Liver (tissue), 9 donors: ENCODE data around the gene ATG2B. TPM values are rescaled to one million over a fixed set of nuclear protein-coding genes. Genes with fewer than 3 reads are reported as not detected.

Experiments used
- DNase-seq: peaks from one replicate; pipeline ENCODE4 v3.0.0-alpha.2; 2017; ENCODE audit warnings: low spot score
- H3K27ac ChIP-seq, 2 donors: one replicate each; pipeline ENCODE4 v1.7.0; 2013; ENCODE audit warnings: inconsistent platforms in 2 of 2, low read length in 2 of 2, control low read depth in 1 of 2, low read depth in 1 of 2, mild to moderate bottlenecking in 1 of 2
- H3K27me3 ChIP-seq, 4 donors: one replicate each; pipeline versions ENCODE4 v1.6.1 to v1.7.0; 2013; ENCODE audit warnings: low read length in 3 of 4, inconsistent platforms in 1 of 4, mild to moderate bottlenecking in 1 of 4, moderate library complexity in 1 of 4; ENCODE audit not compliant: control insufficient read depth in 4 of 4, insufficient read depth in 4 of 4
- H3K36me3 ChIP-seq, 4 donors: one replicate each; pipeline versions ENCODE4 v1.6.1 to v1.7.0; 2013; ENCODE audit warnings: low read length in 3 of 4, mild to moderate bottlenecking in 3 of 4, low read depth in 1 of 4, moderate library complexity in 1 of 4; ENCODE audit not compliant: control insufficient read depth in 4 of 4, insufficient read depth in 3 of 4
- H3K4me1 ChIP-seq, 4 donors: one replicate each; pipeline versions ENCODE4 v1.6.1 to v1.7.0; 2013; ENCODE audit warnings: low read length in 3 of 4, mild to moderate bottlenecking in 3 of 4, moderate library complexity in 1 of 4; ENCODE audit not compliant: control insufficient read depth in 4 of 4, insufficient read depth in 4 of 4
- H3K4me3 ChIP-seq, 3 donors: one replicate each; pipeline versions ENCODE4 v1.6.1 to v1.7.0; 2013; ENCODE audit warnings: low read length in 3 of 3, control low read depth in 1 of 3, low read depth in 1 of 3, mild to moderate bottlenecking in 1 of 3
- H3K9ac ChIP-seq, 2 donors: one replicate each; pipeline ENCODE4 v1.7.0; 2013; ENCODE audit warnings: low read length in 2 of 2, mild to moderate bottlenecking in 2 of 2, moderate library complexity in 2 of 2, control low read depth in 1 of 2, low read depth in 1 of 2
- H3K9me3 ChIP-seq, 4 donors: one replicate each; pipeline versions ENCODE4 v1.6.1 to v1.7.0; 2013; ENCODE audit warnings: low read length in 3 of 4; ENCODE audit not compliant: control insufficient read depth in 4 of 4
- EGR1 ChIP-seq, 2 donors: IDR thresholded peaks; 2 replicates each; pipeline ENCODE4 v1.6.1; 2016 to 2018; ENCODE audit warnings: antibody characterized with exemption in 2 of 2, low read depth in 2 of 2
- FOXA1 ChIP-seq: IDR thresholded peaks from 2 replicates; pipeline ENCODE4 v1.6.1; 2016; ENCODE audit warnings: antibody characterized with exemption
- FOXA2 ChIP-seq: IDR thresholded peaks from 2 replicates; pipeline ENCODE4 v1.6.1; 2016; ENCODE audit warnings: antibody characterized with exemption
- GABPA ChIP-seq, 2 donors: IDR thresholded peaks in 1 of 2; conservative IDR thresholded peaks in 1 of 2; 2 replicates each; pipeline ENCODE4 v1.6.1; 2016; ENCODE audit warnings: antibody characterized with exemption in 2 of 2, mild to moderate bottlenecking in 1 of 2, moderate library complexity in 1 of 2
- HNF4A ChIP-seq, 2 donors: conservative IDR thresholded peaks; 2 replicates each; pipeline ENCODE4 v1.6.1; 2016; ENCODE audit warnings: antibody characterized with exemption in 2 of 2, mild to moderate bottlenecking in 2 of 2
- HNF4G ChIP-seq: IDR thresholded peaks from 2 replicates; pipeline ENCODE4 v1.6.1; 2016; ENCODE audit warnings: antibody characterized with exemption
- JUND ChIP-seq, 2 donors: IDR thresholded peaks; 2 replicates each; pipeline ENCODE4 v1.6.1; 2016; ENCODE audit warnings: antibody characterized with exemption in 2 of 2
- NR2F2 ChIP-seq: IDR thresholded peaks from 2 replicates; pipeline ENCODE4 v1.6.1; 2016; ENCODE audit warnings: antibody characterized with exemption
- RAD21 ChIP-seq, 2 donors: IDR thresholded peaks; 2 replicates each; pipeline ENCODE4 v1.6.1; 2016; ENCODE audit warnings: antibody characterized with exemption in 2 of 2, mild to moderate bottlenecking in 2 of 2
- RXRA ChIP-seq, 2 donors: IDR thresholded peaks; 2 replicates each; pipeline ENCODE4 v1.6.1; 2017 to 2018; ENCODE audit warnings: antibody characterized with exemption in 2 of 2, mild to moderate bottlenecking in 1 of 2
- SP1 ChIP-seq: IDR thresholded peaks from 2 replicates; pipeline ENCODE4 v1.6.1; 2018; ENCODE audit warnings: antibody characterized with exemption, mild to moderate bottlenecking
- TAF1 ChIP-seq: conservative IDR thresholded peaks from 2 replicates; pipeline ENCODE4 v1.6.1; 2016; ENCODE audit warnings: antibody characterized with exemption, mild to moderate bottlenecking
- YY1 ChIP-seq: IDR thresholded peaks from 2 replicates; pipeline ENCODE4 v1.6.1; 2016; ENCODE audit warnings: antibody characterized with exemption, mild to moderate bottlenecking
- WGBS: extraction: QIAGEN DNeasy Blood & Tissue Kit; methylation state at CpG from one replicate; pipeline ENCODE4 v1.1.7; 2013; 5-methylcytosine and 5-hydroxymethylcytosine counted together
- polyA plus RNA-seq, 2 donors: library from polyadenylated mRNA; stranded (reverse) in 1 of 2; unstranded in 1 of 2; fragments of 200-250 nt in 1 of 2; fragments of >200 nt in 1 of 2; fragmentation: Nextera tagmentation in 1 of 2; extraction: Ambion mirVana in 1 of 2; gene quantifications; one replicate each; pipeline versions ENCODE4 v1.2.1 to v1.2.3, GENCODE V29; 2013 to 2015
- total RNA-seq, 2 donors: library from RNA; depleted of rRNA; stranded (reverse); fragments of >200 nt; gene quantifications; one replicate each; pipeline ENCODE4 v1.2.3, GENCODE V29; 2014
- TF ChIP-seq, protein P1 (sequence below): fragments of 150-350 bp; IDR thresholded peaks from 2 replicates; pipeline ENCODE4 v1.5.1; 2017; ENCODE audit warnings: improper control_type of control experiment, low read depth, low read length; ENCODE audit not compliant: missing input control
- TF ChIP-seq, protein P2 (sequence below): IDR thresholded peaks from 2 replicates; pipeline ENCODE4 v1.6.1; 2016; ENCODE audit warnings: antibody characterized with exemption
- TF ChIP-seq, protein P3 (sequence below): IDR thresholded peaks from 2 replicates; pipeline ENCODE4 v1.6.1; 2016; ENCODE audit warnings: antibody characterized with exemption
- TF ChIP-seq, protein P4 (sequence below): IDR thresholded peaks from 2 replicates; pipeline ENCODE4 v1.6.1; 2016; ENCODE audit warnings: antibody characterized with exemption
- TF ChIP-seq, protein P5 (sequence below): IDR thresholded peaks from 2 replicates; pipeline ENCODE4 v1.6.1; 2016; ENCODE audit warnings: antibody characterized with exemption, mild to moderate bottlenecking
- donor health status: healthy.
- donor health status: healthy.
- donor health status: healthy.
- donor health status: healthy.
- donor health status: healthy.

Gene ATG2B
- total and polyA plus RNA-seq, 4 donors, result 4.7 to 36.0 (median 20.5) TPM

DNA sequence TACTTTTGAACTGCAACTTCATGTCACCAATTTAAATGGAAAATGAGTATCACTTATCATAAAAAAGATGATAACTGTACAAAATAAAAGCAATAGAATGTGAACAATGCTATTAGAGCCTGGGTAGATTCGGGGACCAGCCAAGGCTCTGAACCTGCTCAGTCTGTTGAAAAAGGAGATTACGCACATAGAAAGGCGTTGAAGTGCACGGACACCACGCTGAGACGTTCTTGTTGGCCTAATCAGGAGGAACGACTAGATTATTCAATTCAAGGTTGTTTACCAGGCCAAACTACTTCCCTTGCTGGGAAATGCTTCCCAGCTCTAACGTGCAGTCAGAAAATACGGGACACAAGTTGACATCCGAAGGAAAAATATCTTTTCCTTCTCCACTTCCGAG is 130.6 kb downstream of the ATG2B start:
- H3K4me1 ChIP-seq, result no peaks in the 10 kb centered on the region
- no peak overlapping the region for H3K4me3 ChIP-seq
- no peak overlapping the region for H3K9ac ChIP-seq
- H3K27ac ChIP-seq, result no peak overlapping the region
- TF ChIP-seq HNF4A (conservative IDR thresholded peaks at IDR 0.05), result no peak
- TF ChIP-seq, protein P1, sequence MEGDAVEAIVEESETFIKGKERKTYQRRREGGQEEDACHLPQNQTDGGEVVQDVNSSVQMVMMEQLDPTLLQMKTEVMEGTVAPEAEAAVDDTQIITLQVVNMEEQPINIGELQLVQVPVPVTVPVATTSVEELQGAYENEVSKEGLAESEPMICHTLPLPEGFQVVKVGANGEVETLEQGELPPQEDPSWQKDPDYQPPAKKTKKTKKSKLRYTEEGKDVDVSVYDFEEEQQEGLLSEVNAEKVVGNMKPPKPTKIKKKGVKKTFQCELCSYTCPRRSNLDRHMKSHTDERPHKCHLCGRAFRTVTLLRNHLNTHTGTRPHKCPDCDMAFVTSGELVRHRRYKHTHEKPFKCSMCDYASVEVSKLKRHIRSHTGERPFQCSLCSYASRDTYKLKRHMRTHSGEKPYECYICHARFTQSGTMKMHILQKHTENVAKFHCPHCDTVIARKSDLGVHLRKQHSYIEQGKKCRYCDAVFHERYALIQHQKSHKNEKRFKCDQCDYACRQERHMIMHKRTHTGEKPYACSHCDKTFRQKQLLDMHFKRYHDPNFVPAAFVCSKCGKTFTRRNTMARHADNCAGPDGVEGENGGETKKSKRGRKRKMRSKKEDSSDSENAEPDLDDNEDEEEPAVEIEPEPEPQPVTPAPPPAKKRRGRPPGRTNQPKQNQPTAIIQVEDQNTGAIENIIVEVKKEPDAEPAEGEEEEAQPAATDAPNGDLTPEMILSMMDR, result no peak
- no peak for TF ChIP-seq JUND (IDR thresholded peaks at IDR 0.05)
- TF ChIP-seq, protein P2, sequence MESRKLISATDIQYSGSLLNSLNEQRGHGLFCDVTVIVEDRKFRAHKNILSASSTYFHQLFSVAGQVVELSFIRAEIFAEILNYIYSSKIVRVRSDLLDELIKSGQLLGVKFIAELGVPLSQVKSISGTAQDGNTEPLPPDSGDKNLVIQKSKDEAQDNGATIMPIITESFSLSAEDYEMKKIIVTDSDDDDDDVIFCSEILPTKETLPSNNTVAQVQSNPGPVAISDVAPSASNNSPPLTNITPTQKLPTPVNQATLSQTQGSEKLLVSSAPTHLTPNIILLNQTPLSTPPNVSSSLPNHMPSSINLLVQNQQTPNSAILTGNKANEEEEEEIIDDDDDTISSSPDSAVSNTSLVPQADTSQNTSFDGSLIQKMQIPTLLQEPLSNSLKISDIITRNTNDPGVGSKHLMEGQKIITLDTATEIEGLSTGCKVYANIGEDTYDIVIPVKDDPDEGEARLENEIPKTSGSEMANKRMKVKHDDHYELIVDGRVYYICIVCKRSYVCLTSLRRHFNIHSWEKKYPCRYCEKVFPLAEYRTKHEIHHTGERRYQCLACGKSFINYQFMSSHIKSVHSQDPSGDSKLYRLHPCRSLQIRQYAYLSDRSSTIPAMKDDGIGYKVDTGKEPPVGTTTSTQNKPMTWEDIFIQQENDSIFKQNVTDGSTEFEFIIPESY, result no peak
- TF ChIP-seq YY1, result no peak
- no peak for TF ChIP-seq HNF4G
- TF ChIP-seq NR2F2, result no peak
- TF ChIP-seq, protein P3, sequence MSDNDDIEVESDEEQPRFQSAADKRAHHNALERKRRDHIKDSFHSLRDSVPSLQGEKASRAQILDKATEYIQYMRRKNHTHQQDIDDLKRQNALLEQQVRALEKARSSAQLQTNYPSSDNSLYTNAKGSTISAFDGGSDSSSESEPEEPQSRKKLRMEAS, result no peak
- TF ChIP-seq FOXA1, result no peak
- no peak for TF ChIP-seq TAF1
- TF ChIP-seq GABPA (IDR thresholded peaks at IDR 0.05 in 1 of 2, conservative IDR thresholded peaks at IDR 0.05 in 1 of 2), result no peak
- no peak for TF ChIP-seq SP1
- no peak for TF ChIP-seq FOXA2
- TF ChIP-seq, protein P4, sequence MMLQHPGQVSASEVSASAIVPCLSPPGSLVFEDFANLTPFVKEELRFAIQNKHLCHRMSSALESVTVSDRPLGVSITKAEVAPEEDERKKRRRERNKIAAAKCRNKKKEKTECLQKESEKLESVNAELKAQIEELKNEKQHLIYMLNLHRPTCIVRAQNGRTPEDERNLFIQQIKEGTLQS, result no peak
- no peak for TF ChIP-seq EGR1 (IDR thresholded peaks at IDR 0.05; ENCODE audit: low read depth in 2 of 2)
- TF ChIP-seq RXRA (IDR thresholded peaks at IDR 0.05), result no peak
- TF ChIP-seq, protein P5, sequence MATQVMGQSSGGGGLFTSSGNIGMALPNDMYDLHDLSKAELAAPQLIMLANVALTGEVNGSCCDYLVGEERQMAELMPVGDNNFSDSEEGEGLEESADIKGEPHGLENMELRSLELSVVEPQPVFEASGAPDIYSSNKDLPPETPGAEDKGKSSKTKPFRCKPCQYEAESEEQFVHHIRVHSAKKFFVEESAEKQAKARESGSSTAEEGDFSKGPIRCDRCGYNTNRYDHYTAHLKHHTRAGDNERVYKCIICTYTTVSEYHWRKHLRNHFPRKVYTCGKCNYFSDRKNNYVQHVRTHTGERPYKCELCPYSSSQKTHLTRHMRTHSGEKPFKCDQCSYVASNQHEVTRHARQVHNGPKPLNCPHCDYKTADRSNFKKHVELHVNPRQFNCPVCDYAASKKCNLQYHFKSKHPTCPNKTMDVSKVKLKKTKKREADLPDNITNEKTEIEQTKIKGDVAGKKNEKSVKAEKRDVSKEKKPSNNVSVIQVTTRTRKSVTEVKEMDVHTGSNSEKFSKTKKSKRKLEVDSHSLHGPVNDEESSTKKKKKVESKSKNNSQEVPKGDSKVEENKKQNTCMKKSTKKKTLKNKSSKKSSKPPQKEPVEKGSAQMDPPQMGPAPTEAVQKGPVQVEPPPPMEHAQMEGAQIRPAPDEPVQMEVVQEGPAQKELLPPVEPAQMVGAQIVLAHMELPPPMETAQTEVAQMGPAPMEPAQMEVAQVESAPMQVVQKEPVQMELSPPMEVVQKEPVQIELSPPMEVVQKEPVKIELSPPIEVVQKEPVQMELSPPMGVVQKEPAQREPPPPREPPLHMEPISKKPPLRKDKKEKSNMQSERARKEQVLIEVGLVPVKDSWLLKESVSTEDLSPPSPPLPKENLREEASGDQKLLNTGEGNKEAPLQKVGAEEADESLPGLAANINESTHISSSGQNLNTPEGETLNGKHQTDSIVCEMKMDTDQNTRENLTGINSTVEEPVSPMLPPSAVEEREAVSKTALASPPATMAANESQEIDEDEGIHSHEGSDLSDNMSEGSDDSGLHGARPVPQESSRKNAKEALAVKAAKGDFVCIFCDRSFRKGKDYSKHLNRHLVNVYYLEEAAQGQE, result no peak
- TF ChIP-seq RAD21 (IDR thresholded peaks at IDR 0.05), result no peak
- 86% methylated on average over 11 of the region's 11 CpGs for WGBS
- H3K9me3 ChIP-seq, result no peaks in the 10 kb centered on the region
- no peak for DNase-seq
- H3K36me3 ChIP-seq, result no peaks in the 10 kb centered on the region
- H3K27me3 ChIP-seq, result no peaks in the 10 kb centered on the region
